GM12878 (cell line): ENCODE measurements around the gene KLK13.

Experiments
- CBX3 ChIP-seq: fragments of 200-600 bp; sonication (generic); IDR thresholded peaks from 2 replicates; pipeline ENCODE4 v1.6.1; 2016; ENCODE audit warnings: low read depth, borderline replicate concordance
- CREB1 ChIP-seq: IDR thresholded peaks from 2 replicates; pipeline ENCODE4 v1.6.1; 2012; ENCODE audit warnings: low read depth, mild to moderate bottlenecking, inconsistent platforms
- EED ChIP-seq: sonication (generic); IDR thresholded peaks from 2 replicates; pipeline ENCODE4 v1.6.1; 2016; ENCODE audit warnings: antibody characterized with exemption, low read depth
- EZH2 ChIP-seq: IDR thresholded peaks from 2 replicates; pipeline ENCODE4 v1.6.1; 2012; ENCODE audit warnings: low read depth, mild to moderate bottlenecking, control low read depth, inconsistent platforms, low read length, borderline replicate concordance; ENCODE audit not compliant: control insufficient read depth
- HCFC1 ChIP-seq: fragments of 150-350 bp; IDR thresholded peaks from 2 replicates; pipeline ENCODE4 v1.6.1; 2014; ENCODE audit warnings: low read length
- POLR2A ChIP-seq: IDR thresholded peaks from 2 replicates; pipeline ENCODE4 v1.6.1; 2011; ENCODE audit warnings: low read depth, mild to moderate bottlenecking, low read length
- RAD21 ChIP-seq: IDR thresholded peaks from 2 replicates; pipeline ENCODE4 v1.6.1; 2011; ENCODE audit warnings: mild to moderate bottlenecking, low read depth, low read length, moderate library complexity; ENCODE audit not compliant: insufficient read depth
- SUZ12 ChIP-seq: fragments of 200-600 bp; sonication (generic); IDR thresholded peaks from one replicate; pipeline ENCODE4 v1.6.1; 2018; ENCODE audit warnings: antibody characterized with exemption, mild to moderate bottlenecking; ENCODE audit not compliant: unreplicated experiment
- TF ChIP-seq, protein P1 (sequence below): IDR thresholded peaks from 2 replicates; pipeline ENCODE4 v1.6.1; 2012; ENCODE audit warnings: low read depth, low read length, improper control_type of control experiment
- TF ChIP-seq, protein P2 (sequence below), 3 experiments: IDR thresholded peaks in 2 of 3; conservative IDR thresholded peaks in 1 of 3; 2 replicates each; pipeline ENCODE4 v1.5.1; 2011; ENCODE audit warnings: low read depth in 3 of 3, low read length in 3 of 3, mild to moderate bottlenecking in 3 of 3, control low read depth in 2 of 3, moderate library complexity in 2 of 3, inconsistent platforms in 1 of 3, mixed read lengths in 1 of 3; ENCODE audit not compliant: control insufficient read depth in 2 of 3, insufficient read depth in 1 of 3; ENCODE audit errors: extremely low read depth in 1 of 3
- TF ChIP-seq, protein P3 (sequence below): IDR thresholded peaks from 2 replicates; pipeline ENCODE4 v1.6.1; 2011; ENCODE audit warnings: mild to moderate bottlenecking, low read depth, low read length, moderate library complexity; ENCODE audit not compliant: insufficient replicate concordance
- TF ChIP-seq, protein P4 (sequence below): fragments of 450-650 bp; IDR thresholded peaks from 2 replicates; pipeline ENCODE4 v1.6.1; 2017; ENCODE audit warnings: mild to moderate bottlenecking
- TF ChIP-seq, protein P5 (sequence below): fragments of 450-650 bp; IDR thresholded peaks from 2 replicates; pipeline ENCODE4 v1.6.1; 2017; ENCODE audit warnings: mild to moderate bottlenecking, moderate library complexity
- TF ChIP-seq, protein P6 (sequence below): fragments of 450-650 bp; IDR thresholded peaks from 2 replicates; pipeline ENCODE4 v1.6.1; 2017; ENCODE audit warnings: antibody characterized with exemption, mild to moderate bottlenecking, moderate library complexity

DNA sequence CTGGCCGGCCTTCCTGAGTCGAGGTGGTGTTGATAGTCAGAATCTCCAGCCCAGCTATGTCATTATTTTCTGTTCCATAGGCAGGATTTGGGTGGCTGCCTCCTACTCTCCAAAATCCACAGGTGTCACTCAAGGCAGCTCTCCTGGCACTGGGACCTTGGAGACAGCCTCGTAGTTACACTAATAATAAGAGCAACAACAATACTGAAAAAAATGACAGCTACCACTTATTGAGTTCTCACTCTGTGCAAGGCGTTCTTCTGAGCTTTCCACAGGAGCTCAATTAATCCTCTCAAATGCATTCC lies 17.9 kb downstream of the KLK13 start:
- TF ChIP-seq, protein P1, sequence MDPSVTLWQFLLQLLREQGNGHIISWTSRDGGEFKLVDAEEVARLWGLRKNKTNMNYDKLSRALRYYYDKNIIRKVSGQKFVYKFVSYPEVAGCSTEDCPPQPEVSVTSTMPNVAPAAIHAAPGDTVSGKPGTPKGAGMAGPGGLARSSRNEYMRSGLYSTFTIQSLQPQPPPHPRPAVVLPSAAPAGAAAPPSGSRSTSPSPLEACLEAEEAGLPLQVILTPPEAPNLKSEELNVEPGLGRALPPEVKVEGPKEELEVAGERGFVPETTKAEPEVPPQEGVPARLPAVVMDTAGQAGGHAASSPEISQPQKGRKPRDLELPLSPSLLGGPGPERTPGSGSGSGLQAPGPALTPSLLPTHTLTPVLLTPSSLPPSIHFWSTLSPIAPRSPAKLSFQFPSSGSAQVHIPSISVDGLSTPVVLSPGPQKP = no peak
- TF ChIP-seq, protein P2, sequence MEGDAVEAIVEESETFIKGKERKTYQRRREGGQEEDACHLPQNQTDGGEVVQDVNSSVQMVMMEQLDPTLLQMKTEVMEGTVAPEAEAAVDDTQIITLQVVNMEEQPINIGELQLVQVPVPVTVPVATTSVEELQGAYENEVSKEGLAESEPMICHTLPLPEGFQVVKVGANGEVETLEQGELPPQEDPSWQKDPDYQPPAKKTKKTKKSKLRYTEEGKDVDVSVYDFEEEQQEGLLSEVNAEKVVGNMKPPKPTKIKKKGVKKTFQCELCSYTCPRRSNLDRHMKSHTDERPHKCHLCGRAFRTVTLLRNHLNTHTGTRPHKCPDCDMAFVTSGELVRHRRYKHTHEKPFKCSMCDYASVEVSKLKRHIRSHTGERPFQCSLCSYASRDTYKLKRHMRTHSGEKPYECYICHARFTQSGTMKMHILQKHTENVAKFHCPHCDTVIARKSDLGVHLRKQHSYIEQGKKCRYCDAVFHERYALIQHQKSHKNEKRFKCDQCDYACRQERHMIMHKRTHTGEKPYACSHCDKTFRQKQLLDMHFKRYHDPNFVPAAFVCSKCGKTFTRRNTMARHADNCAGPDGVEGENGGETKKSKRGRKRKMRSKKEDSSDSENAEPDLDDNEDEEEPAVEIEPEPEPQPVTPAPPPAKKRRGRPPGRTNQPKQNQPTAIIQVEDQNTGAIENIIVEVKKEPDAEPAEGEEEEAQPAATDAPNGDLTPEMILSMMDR (IDR thresholded peaks at IDR 0.05 in 2 of 3, conservative IDR thresholded peaks at IDR 0.05 in 1 of 3; ENCODE audit: control insufficient read depth in 2 of 3, extremely low read depth in 1 of 3, insufficient read depth in 1 of 3, low read depth in 3 of 3, low read length in 3 of 3) = no peak
- TF ChIP-seq, protein P3, sequence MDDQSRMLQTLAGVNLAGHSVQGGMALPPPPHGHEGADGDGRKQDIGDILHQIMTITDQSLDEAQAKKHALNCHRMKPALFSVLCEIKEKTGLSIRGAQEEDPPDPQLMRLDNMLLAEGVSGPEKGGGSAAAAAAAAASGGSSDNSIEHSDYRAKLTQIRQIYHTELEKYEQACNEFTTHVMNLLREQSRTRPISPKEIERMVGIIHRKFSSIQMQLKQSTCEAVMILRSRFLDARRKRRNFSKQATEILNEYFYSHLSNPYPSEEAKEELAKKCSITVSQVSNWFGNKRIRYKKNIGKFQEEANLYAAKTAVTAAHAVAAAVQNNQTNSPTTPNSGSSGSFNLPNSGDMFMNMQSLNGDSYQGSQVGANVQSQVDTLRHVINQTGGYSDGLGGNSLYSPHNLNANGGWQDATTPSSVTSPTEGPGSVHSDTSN = no peak
- TF ChIP-seq SUZ12 (no peak), POLR2A (no peak), RAD21 (no peak), CREB1 (no peak), EZH2 (no peak), EED (no peak), CBX3 (no peak), HCFC1 (no peak)
- TF ChIP-seq, protein P4, sequence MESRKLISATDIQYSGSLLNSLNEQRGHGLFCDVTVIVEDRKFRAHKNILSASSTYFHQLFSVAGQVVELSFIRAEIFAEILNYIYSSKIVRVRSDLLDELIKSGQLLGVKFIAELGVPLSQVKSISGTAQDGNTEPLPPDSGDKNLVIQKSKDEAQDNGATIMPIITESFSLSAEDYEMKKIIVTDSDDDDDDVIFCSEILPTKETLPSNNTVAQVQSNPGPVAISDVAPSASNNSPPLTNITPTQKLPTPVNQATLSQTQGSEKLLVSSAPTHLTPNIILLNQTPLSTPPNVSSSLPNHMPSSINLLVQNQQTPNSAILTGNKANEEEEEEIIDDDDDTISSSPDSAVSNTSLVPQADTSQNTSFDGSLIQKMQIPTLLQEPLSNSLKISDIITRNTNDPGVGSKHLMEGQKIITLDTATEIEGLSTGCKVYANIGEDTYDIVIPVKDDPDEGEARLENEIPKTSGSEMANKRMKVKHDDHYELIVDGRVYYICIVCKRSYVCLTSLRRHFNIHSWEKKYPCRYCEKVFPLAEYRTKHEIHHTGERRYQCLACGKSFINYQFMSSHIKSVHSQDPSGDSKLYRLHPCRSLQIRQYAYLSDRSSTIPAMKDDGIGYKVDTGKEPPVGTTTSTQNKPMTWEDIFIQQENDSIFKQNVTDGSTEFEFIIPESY = no peak
- TF ChIP-seq, protein P5, sequence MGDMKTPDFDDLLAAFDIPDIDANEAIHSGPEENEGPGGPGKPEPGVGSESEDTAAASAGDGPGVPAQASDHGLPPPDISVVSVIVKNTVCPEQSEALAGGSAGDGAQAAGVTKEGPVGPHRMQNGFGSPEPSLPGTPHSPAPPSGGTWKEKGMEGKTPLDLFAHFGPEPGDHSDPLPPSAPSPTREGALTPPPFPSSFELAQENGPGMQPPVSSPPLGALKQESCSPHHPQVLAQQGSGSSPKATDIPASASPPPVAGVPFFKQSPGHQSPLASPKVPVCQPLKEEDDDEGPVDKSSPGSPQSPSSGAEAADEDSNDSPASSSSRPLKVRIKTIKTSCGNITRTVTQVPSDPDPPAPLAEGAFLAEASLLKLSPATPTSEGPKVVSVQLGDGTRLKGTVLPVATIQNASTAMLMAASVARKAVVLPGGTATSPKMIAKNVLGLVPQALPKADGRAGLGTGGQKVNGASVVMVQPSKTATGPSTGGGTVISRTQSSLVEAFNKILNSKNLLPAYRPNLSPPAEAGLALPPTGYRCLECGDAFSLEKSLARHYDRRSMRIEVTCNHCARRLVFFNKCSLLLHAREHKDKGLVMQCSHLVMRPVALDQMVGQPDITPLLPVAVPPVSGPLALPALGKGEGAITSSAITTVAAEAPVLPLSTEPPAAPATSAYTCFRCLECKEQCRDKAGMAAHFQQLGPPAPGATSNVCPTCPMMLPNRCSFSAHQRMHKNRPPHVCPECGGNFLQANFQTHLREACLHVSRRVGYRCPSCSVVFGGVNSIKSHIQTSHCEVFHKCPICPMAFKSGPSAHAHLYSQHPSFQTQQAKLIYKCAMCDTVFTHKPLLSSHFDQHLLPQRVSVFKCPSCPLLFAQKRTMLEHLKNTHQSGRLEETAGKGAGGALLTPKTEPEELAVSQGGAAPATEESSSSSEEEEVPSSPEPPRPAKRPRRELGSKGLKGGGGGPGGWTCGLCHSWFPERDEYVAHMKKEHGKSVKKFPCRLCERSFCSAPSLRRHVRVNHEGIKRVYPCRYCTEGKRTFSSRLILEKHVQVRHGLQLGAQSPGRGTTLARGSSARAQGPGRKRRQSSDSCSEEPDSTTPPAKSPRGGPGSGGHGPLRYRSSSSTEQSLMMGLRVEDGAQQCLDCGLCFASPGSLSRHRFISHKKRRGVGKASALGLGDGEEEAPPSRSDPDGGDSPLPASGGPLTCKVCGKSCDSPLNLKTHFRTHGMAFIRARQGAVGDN = no peak
- TF ChIP-seq, protein P6, sequence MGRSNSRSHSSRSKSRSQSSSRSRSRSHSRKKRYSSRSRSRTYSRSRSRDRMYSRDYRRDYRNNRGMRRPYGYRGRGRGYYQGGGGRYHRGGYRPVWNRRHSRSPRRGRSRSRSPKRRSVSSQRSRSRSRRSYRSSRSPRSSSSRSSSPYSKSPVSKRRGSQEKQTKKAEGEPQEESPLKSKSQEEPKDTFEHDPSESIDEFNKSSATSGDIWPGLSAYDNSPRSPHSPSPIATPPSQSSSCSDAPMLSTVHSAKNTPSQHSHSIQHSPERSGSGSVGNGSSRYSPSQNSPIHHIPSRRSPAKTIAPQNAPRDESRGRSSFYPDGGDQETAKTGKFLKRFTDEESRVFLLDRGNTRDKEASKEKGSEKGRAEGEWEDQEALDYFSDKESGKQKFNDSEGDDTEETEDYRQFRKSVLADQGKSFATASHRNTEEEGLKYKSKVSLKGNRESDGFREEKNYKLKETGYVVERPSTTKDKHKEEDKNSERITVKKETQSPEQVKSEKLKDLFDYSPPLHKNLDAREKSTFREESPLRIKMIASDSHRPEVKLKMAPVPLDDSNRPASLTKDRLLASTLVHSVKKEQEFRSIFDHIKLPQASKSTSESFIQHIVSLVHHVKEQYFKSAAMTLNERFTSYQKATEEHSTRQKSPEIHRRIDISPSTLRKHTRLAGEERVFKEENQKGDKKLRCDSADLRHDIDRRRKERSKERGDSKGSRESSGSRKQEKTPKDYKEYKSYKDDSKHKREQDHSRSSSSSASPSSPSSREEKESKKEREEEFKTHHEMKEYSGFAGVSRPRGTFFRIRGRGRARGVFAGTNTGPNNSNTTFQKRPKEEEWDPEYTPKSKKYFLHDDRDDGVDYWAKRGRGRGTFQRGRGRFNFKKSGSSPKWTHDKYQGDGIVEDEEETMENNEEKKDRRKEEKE = no peak
